HG03097 (cell line): ENCODE results near the gene CCNE1.
"Not testable (repeated sequence)": the region's sequence is repeated elsewhere in the genome, so short reads cannot be mapped to it uniquely, and the experiment has no call there.

Experiments
- ATAC-seq: cut with Tn5 transposase; IDR thresholded peaks from one replicate; pipeline ENCODE4 v1.9.1; 2021; ENCODE audit not compliant: unreplicated experiment, low FRiP score

CCNE1 gene

GRCh38 chr19:29812080-29812880 is 489 bp downstream of the CCNE1 start:
- ATAC-seq: peak; percentile 16

GRCh38 chr19:29812881-29813275 is 1.1 kb downstream of the CCNE1 start:
- no peak for ATAC-seq

- no peak for ATAC-seq
Measured at GRCh38 chr19:29813642-29814041, 1.9 kb downstream of the CCNE1 start.

DNA sequence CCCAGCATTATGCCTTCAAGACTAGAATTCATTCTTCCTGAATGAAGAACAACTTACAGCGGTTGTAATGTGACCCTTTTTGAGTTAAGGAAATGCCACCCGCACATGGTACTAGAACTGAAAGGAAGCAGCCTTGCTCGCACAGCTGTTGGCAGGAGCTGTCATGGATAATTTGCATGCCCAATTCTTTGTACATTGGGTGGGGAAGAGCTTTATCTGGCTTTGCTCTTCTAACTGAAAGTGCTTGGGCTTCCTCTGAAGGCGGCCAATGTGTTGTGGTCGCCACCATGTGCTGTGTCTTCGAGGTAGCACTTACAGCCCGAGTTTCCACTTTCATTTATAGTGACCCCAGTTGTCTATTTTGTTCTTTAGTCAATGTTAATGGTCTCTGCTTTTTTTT is 3.4 kb downstream of the CCNE1 start:
- ATAC-seq: peak; percentile 48

GRCh38 chr19:29817316-29817715 is 5.5 kb downstream of the CCNE1 start:
- ATAC-seq: no peak

DNA sequence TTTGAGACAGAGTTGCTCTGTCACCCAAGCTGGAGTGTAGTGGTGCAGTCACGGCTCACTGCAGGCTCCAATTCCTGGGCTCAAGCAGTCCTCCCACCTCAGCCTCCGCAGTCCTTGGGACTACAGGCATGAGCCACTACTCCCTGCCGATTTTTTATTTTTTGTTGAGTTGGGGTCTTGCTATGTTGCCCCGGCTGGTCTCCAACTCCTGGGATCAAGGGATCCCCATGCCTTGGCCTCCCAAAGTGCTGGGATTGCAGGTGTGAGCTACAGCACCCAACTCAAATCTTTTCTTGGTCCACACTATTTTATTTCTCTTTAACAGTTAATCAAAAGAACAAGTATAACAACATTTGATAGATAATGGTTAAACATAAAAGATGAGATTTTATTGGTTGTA is 7.5 kb downstream of the CCNE1 start:
- no peak for ATAC-seq

DNA sequence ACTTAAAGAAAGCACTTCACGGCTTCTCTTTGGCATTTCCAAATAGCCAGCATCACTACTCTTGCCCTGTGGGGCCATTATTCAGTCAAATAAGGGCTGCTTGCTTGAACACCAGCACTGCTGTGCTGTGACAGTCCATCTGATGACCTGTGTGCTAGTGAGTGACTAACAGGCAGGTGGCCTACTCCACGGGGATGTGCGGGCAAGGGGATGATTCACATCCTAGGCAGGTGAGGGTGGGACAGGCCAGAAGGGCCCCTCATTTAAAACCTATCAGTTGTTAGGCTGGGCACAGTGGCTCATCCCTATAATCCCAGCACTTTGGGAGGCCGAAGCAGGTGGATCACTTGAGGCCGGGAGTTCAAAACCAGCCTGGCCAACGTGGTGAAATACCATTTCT is 8.2 kb downstream of the CCNE1 start:
- no peak for ATAC-seq

GRCh38 chr19:29823581-29824330 is 12.0 kb downstream of the CCNE1 start:
- no peak for ATAC-seq

DNA sequence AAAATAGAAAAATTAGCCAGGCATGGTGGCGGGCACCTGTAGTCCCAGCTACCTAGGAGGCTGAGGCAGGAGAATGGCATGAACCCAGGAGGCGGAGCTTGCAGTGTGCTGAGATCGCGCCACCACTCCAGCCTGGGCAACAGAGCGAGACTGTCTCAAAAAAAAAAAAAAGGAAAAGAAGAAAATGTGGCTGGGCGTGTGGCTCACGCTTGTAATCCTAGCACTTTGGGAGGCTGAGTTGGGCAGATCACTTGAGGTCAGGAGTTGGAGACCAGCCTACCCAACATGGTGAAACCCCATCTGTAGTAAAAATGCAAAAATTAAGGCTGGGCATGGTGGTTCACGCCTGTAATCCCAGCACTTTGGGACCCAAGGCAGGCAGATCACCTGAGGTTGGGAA is 13.5 kb downstream of the CCNE1 start:
- not testable (repeated sequence) for ATAC-seq

DNA sequence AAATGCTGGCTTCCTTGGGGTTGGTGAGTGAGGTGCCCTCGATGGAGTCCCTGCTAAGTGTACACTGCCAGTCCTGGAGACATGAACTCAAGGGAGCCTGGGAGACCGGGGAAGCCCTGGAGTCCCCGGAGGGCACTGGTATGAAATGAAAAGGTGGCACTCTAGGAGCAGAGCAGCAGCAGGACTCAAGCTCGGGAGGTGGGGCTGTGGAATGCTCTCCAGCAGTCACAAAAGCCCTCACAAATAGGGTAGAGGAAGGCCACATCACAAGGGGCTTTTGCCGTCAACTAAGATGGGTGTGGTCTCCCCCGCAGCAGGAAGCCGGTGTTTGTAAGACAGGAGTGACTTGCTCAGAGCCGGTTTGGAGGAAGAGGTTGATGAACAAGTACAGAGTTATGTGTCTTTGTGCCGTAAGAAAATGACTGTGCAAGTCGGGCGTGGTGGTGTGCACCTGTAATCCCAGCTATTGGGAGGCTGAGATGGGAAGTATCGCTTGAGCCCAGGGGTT is 19.3 kb downstream of the CCNE1 start:
- ATAC-seq: no peak

DNA sequence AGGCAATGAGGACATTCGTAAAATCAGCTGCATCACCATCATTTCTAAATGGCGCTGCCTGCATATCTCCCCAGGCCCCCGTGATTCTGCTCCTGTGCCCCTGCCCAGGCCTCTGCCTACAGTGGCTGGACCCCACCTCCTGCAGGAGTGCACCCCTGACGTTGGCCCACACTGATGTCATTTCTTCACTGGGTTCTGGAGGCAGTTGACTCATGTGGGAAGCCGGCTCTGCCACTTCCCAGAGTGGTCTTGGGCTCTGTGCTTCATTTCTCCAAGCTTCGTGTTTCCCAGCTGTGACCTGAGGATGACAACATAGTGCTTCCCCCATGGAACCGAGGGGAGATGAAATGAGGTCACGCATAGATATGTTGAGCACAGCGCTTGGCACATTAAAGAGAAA is 19.9 kb downstream of the CCNE1 start:
- no peak for ATAC-seq

GRCh38 chr19:29832801-29833200 is 21.0 kb downstream of the CCNE1 start:
- ATAC-seq: no peak

- ATAC-seq: no peak
Measured at GRCh38 chr19:29833614-29834261, 21.9 kb downstream of the CCNE1 start.

DNA sequence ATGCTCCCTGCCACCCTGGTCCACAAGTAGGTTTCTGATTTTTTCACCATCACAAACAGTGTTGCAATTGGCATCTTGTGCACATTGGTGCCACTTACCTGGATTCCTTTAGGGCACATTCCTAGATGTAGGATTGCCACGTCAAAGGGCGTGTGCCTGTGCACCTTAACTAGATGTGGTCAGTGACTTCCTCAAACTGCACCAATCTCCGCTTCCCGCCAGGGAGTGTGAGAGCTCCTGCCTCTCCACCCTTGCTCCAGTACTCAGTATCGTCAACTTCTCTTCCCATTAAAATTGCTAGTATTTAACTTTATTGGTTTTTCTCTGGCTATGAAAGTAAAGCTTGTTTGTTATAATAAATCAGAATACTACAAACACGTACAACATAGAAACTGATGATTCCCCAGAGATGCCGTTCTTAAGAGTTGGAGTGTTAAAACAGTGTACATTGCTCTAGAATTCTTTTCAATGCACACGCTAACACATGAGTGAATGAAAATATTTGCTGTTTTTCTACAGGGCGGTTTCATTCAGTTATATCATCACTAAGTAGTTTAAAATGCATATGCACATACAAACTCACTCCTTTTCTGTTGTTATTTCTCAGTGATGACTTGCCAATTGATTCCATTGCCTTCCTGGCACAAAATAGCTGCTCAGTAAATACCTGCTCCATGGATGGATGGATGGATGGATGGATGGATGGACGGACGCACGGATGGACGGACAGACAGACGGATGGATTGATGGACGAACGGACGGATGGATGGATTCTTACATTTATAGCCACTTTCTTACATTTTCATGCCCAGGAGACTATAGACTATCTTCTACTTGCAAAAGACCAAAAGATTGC is 23.4 kb downstream of the CCNE1 start:
- ATAC-seq: no peak

DNA sequence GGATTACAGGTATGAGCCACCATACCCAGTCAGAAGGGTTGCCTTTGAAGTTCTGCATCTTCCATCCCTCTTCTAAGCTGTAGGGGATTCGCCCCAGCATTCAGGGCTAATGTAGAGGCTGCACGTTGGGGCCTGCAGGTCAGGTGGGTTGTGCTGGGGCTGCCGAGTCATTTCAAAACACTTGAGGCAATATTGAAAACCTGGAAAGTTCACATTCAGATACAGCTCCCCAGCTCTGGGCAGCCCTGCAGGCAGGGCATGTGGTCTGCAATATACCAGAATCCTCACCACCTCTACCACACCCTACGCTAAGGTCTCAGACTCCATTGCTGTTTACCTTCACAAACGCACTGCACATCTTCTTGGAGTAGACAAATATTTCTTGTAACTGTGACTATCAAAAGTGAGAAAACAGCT is 24.6 kb downstream of the CCNE1 start:
- peak; percentile 53 for ATAC-seq

- peak; percentile 62 for ATAC-seq
Measured at GRCh38 chr19:29837448-29837981, 25.7 kb downstream of the CCNE1 start.

- no peak for ATAC-seq
Measured at GRCh38 chr19:29837996-29838395, 26.2 kb downstream of the CCNE1 start.

GRCh38 chr19:29840066-29840950 is 28.5 kb downstream of the CCNE1 start:
- no peak for ATAC-seq

DNA sequence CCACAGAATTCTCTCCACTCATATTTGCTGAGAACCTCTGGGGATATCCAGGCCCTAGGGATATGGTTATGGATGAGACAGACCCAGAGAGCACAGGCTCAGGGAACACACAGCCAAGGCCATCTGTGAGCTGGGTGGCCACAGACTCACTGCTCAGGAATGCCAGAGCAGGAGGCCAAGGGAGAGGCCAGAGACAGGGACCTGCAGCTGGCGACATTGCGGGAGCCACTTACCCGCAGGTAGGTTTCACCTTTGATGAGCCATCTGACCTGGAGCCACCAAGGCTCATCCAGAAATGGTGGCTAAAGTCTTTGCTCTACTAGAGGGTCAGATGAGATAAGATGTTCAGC is 29.4 kb downstream of the CCNE1 start:
- no peak for ATAC-seq
